ENCODE measurements around the gene PLCD3. TPM values are rescaled to one million over a fixed set of nuclear protein-coding genes. Genes with fewer than 3 reads are reported as not detected.

The PLCD3 gene
- total and polyA plus RNA-seq, 2 of the 13 experiments (the other 11 are each of a cell fraction or from before 2014, with no cell fraction given): 11.3 to 39.1 TPM

DNA sequence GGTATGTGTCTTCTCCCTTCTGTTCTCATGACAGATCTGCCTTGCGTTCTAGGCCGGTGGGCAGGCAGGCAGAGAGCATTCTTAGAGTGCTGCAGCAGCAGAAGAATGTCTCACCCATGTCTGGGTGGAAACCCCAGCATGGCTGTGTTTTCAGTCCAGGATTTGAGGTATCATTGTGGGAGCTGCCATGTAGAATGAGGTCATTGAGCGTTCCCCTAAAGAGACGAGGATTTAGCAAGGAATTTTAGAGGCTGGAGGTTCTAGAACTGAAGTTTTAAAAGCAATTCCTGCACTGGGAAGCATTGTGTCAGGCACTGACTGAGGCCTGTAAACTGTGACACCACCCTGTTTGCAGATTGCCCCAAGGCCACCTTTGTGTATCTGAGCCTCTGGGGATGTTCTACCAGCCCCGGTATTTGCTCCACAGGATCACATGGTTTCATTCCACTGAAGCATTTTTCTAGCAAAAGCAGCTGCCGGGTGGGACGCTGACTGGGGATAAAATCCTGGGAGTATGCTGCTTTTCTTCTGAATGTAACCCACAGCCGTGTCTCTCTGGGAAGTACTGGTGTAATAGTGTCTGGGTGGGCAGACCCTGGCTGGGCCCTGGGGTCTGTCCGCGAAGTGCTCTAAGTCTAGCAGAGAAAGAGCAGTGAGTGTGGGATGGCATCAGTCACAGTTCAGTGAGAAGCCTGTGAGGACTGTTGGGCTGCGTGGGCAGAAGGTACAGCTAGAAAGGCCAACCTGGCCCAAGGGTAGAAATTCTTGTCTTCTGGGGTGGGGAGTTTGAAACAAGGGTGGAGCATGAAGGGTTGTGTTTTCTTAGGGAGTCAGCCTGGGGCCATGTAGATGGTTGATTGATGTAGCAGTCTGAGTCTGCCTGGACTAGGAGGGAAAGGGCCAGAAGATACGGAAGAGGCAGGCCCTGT lies 30.2 kb downstream of the PLCD3 start (continued):
- TF ChIP-seq KDM5B (CRISPR knock-in tag; IDR thresholded peaks at IDR 0.05; ENCODE audit: borderline replicate concordance): no peak
- TF ChIP-seq, protein P1, sequence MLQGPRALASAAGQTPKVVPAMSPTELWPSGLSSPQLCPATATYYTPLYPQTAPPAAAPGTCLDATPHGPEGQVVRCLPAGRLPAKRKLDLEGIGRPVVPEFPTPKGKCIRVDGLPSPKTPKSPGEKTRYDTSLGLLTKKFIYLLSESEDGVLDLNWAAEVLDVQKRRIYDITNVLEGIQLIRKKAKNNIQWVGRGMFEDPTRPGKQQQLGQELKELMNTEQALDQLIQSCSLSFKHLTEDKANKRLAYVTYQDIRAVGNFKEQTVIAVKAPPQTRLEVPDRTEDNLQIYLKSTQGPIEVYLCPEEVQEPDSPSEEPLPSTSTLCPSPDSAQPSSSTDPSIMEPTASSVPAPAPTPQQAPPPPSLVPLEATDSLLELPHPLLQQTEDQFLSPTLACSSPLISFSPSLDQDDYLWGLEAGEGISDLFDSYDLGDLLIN (CRISPR knock-in tag; IDR thresholded peaks at IDR 0.05; ENCODE audit: borderline replicate concordance): no peak
- 0 out of 2 replicates have a peak, but pooled peaks have one; percentile 30 for TF ChIP-seq NR2C2 (CRISPR knock-in tag; IDR thresholded peaks at IDR 0.05; ENCODE audit: borderline replicate concordance)
- TF ChIP-seq ZNF709 (CRISPR knock-in tag; IDR thresholded peaks at IDR 0.05): 0 out of 2 replicates have a peak, but pooled peaks have one; percentile 49
- TF ChIP-seq ZNF563 (CRISPR knock-in tag; IDR thresholded peaks at IDR 0.05): peak; percentile 42; the same call in 1 of the 2 replicates
- no peak for TF ChIP-seq ZNF441 (CRISPR knock-in tag; IDR thresholded peaks at IDR 0.05; ENCODE audit: borderline replicate concordance)
- no peak for TF ChIP-seq SRSF4 (IDR thresholded peaks at IDR 0.05; ENCODE audit: low read depth, low read length, poor library complexity, severe bottlenecking)
- TF ChIP-seq, protein P2, sequence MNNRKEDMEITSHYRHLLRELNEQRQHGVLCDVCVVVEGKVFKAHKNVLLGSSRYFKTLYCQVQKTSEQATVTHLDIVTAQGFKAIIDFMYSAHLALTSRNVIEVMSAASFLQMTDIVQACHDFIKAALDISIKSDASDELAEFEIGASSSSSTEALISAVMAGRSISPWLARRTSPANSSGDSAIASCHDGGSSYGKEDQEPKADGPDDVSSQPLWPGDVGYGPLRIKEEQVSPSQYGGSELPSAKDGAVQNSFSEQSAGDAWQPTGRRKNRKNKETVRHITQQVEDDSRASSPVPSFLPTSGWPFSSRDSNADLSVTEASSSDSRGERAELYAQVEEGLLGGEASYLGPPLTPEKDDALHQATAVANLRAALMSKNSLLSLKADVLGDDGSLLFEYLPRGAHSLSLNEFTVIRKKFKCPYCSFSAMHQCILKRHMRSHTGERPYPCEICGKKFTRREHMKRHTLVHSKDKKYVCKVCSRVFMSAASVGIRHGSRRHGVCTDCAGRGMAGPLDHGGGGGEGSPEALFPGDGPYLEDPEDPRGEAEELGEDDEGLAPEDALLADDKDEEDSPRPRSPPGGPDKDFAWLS (CRISPR knock-in tag; IDR thresholded peaks at IDR 0.05; ENCODE audit: borderline replicate concordance): no peak
- TF ChIP-seq ZNF530 (CRISPR knock-in tag; IDR thresholded peaks at IDR 0.05; ENCODE audit: low read depth): no peak
- TF ChIP-seq ZNF34 (CRISPR knock-in tag; IDR thresholded peaks at IDR 0.05; ENCODE audit: borderline replicate concordance): no peak
- TF ChIP-seq KLF15 (CRISPR knock-in tag; IDR thresholded peaks at IDR 0.05; ENCODE audit: borderline replicate concordance): no peak
